GM19463 (cell line): ENCODE measurements around the gene THSD7B.
"Not testable (repeated sequence)": the region's sequence is repeated elsewhere in the genome, so short reads cannot be mapped to it uniquely, and the experiment has no call there.

Experiments used
- ATAC-seq: cut with Tn5 transposase; IDR thresholded peaks from one replicate; pipeline ENCODE4 v1.9.1; 2021; ENCODE audit warnings: mild to moderate bottlenecking, moderate library complexity; ENCODE audit not compliant: unreplicated experiment

The THSD7B gene

DNA sequence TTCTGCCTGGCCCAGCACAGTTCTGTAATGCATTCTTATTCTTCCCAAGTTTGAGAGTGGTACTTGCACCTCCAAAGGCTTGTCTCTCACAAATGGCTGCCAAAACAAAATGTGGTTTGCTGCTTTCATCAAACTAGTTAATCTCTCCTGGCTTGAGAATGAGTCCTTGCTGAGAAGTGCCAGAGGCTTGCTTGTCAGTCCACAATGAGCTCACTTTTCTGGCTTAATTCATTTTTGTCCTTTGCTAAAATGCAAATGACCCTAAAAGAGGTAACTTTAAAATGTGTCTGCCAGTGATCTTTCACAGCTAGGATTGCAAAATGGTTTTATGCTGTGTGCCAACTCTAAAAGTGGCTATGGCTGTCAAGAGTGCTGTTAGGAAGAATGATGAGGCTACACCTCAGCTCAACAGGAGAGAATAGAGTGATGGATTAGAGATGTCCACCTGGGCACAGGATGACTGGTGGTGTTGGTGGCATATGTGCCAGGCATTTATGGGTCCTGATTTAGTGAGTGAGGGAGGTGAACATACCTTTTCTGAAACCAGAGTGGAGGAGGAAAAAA lies 907.7 kb downstream of the THSD7B start:
- no peak for ATAC-seq

DNA sequence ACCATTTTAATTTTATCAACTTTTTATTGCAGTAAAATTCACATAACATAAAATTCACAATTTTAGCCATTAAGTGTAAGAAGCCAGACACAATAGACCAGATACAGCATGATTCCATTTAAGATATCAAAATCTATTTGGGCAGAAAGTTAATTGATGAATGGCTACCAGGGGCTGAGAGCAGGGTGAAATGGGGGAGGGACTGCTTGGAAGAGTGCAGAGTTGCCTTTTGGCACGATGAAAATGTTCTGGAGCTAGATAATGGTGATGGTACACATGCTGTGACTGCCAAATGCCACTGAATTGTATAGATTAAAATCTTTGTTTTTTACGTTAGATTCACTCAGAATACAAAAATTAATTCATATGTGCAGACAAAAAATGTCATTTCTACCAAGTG lies 909.6 kb downstream of the THSD7B start:
- no peak for ATAC-seq

DNA sequence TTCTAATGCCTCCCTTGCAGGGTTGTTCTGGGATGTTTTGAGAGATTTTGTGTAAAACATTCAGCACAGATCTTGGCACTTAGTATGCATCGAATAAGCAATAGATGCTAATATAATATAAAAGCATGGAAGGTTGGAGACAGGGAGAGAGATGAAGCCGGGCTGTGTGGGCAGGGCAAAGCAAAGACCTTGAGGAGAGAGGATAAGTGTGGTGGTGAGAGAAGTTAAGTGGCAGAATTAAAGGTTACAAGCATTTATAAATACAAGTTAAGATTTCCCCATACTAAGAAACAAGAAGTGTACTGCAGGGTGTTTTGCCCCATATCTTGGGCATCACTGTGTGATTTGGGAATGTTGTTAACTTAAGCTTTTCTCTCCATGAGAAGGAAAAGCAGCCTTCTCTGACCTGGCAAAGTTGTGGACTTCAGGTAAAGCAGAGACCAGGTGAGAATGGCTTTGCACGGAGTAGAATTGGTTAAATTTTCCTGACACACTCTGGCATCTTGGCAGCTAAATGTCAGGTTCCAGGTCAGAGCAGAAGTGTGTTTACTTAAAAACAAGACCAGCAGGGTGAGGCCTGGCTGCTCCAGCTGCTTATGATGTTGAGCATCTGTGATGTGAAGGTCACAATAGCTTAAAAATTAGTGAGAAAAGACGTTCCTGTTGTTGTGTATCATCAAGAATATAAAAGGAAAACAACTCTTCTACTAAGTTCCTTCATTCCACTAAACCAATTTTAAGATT lies 910.4 kb downstream of the THSD7B start:
- no peak for ATAC-seq

DNA sequence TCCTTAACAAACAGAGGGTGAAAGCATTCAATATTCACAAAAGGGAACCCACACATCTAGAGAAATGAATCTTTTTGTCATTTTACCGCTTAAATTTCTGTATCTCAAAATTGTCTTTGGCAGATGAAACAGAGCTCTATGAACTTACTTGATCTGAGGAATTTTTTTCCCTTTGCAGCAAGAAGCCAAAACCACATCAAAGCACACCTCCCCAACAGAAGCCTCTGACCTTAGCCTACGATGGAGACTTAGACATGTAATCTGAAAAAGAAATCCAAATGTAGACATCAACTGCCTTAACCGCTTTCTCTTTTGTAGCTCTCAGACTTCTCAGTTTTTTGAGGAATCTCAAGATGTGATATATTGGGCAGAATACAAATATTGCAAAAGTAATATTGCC lies 911.0 kb downstream of the THSD7B start:
- ATAC-seq: no peak

DNA sequence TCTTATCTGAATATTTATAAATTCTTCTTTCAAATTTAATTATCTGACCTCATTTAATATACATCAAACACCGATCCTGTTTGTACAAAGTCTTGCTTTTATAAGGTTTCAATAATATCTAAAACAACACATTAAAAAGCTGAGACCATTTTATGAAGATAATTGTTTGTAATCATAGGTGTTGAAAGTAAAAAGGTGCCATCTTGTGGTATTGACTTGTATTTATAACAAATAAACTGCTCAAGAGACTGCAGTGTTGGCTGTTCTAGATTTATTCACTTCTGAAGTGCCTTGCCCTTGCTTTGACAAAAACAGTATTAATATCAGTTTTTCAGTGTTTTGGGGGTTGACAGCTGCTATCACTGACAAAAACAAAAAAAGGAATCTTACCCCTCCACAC lies 912.1 kb downstream of the THSD7B start:
- no peak for ATAC-seq

DNA sequence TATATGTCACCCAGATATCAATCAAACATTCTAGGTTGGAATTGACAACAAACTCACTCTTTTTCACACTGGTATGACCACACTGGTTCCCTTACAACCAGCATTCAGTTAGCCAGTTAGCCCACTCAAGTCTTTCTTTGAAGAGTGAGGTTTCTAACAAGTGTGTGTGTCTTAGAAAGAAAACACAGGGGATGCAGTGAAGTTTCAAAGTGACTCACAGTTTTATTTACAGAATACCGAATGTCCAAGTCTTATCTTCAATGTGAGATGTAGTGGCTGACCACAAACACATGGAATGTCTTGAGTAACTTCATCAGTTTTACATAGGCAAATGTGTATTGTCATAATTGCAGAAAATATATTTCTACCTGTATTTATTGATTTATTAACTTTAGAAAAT lies 924.2 kb downstream of the THSD7B start:
- ATAC-seq: no peak

DNA sequence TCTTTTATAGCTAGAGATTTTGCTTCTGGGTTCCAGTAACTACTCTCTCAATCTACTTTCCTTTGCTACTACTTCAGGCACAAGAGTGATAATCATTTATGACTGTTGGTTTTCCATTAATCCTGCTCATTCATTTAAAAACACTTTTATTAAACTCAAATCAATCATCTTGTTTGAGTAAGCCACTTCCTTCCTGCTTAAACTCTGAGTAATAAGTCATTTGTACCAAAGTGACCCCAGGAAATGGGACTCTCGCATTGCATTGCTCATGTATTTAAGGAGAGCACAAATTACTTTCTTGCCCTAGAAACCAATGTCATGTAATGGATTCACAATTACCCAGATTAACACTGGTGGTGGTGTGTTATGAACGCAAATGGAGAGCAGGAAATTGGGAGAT lies 928.2 kb downstream of the THSD7B start:
- peak; percentile 48 for ATAC-seq

DNA sequence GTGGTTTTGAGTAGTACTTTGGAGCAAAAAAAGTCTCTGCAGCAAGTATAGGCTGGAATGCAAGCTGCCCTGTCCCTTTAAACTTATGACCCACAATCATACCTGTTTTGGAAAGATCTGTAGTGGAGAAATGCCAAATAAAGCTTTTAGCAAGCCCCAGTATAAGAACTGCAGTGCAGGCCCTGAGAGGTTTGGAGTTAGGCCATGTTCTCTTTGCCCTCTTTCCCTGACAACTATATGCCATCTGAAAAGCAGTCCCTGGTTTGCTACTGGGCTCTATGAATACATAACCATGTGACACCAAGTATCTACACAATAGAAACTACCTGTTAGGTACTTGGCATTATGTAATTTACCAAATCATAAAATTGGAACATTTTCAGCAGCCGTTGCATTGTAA lies 931.6 kb downstream of the THSD7B start:
- ATAC-seq: no peak

DNA sequence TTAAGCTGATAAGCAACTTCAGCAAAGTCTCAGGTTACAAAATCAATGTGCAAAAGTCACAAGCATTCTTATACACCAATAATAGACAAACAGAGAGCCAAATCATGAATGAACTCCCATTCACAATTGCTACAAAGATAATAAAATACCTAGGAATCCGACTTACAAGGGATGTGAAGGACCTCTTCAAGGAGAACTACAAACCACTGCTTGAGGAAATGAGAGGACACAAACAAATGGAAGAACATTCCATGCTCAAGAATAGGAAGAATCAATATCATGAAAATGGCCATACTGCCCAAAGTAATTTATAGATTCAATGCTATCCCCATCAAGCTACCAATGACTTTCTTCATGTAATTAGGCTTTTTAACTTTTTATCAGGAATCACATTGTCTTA lies 934.9 kb downstream of the THSD7B start:
- ATAC-seq: not testable (repeated sequence)

DNA sequence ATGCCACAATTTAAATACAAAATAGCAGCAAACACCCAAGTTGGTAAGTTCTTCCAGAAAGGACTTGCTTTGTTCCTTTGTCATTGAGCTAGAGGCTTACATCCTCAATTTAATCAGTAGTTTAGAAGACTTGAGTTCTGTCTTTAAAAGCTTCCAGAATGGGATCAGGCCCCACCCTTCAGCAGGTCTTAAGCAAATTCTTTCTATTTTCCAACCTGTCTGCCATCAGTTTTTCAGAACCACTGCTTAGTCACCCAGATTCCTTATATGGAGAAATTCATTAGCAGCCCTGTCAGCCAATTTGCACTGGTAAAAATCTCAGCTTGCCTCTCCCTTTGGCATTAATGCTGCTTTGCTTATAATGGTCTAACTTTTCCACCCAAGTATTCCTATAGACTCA lies 935.3 kb downstream of the THSD7B start:
- no peak for ATAC-seq

DNA sequence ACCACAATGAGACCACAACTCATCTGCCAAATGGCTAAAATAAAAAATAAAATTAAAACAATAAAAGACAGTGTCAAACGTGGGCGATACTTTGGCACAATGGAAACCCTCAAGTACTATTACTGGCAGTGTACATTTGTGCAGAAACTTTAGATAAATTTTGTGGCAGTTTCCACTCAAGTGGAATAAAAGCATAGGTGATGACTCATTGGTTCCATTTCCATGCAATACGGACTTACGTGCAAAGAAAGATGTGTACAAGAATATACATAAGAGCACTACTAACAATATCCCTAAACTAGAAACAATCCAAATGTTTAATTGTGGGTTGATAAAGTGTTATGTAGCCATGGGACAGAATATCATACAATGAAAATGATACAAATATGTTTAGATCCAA lies 940.0 kb downstream of the THSD7B start:
- no peak for ATAC-seq

DNA sequence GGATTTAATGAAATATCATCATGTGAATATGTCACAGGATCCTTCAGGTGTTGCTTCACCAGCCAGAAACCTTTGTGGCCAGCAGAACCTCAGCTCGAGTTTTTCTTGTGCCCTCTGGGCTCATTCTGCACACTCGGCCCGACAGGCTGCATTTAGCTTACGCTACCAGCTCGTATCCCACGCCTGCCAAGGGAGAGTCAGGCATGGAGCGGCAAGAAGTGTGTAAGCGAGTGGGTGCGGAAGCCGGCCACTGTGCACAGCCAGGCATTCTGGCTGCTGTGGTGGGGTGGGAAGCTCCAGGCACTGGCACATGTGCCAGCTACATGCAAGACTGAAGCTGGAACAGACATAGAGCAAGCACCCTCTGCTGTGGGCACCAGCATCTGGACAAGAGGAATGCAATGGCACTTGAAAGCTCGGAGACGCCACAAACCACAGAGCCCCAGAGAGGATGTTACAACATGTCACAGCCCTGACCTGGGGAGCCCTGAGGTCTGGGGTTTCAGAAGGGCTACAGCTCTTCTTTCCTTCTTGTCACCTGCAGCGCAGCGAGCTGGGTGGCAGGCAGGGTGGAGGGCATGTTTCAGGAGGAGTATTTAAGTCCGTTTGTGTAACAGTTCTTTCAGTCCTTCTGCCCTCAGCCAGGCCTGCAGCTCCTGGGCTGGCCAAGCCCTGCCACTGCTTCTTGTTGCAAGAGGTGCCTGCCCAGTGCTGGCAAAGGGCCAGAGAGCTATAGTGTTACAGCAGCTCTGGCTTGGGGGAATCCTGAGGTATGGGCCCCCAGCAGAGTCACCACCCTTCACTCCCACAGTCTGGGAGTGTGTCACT lies 941.7 kb downstream of the THSD7B start:
- no peak for ATAC-seq

DNA sequence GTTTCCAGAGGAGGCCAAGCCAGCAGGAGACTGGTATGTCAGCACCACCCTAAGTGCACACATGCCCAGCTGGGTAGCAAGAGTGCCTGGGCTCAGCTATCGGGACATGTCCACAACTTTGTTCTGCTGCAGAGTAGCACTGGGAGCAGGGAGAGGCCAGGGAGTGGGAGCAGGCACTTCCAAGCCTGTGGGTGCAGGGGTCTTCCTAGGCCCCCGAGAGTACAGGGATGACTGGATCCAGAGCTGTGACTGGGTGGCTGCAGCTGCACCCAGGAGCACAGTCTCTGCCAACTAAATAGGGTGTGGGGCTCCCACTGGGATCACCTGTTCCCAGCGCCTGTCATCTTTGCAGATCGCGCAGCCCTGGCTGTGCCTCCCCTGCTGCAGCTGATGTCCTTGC lies 943.0 kb downstream of the THSD7B start:
- no peak for ATAC-seq

DNA sequence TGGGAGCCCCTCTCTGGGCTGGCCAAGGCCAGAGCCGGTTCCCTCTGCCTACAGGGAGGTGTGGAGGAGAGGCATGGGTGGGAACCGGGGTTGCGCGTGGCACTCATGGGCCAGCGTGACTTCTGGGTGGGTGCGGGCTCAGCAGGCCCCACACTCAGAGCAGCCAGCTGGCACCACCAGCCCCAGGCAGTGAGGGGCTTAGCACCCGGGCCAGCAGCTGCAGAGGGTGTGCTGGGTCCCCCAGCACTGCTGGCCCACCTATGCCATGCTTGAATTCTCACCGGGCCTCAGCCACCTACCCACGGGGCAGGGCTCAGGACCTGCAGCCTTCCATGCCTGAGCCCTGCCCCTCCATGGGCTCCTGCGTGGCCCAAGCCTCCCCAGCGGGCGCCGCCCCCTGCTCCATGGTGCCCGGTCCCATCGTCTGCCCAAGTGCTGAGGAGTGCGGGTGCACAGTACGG lies 950.4 kb downstream of the THSD7B start:
- ATAC-seq: no peak

DNA sequence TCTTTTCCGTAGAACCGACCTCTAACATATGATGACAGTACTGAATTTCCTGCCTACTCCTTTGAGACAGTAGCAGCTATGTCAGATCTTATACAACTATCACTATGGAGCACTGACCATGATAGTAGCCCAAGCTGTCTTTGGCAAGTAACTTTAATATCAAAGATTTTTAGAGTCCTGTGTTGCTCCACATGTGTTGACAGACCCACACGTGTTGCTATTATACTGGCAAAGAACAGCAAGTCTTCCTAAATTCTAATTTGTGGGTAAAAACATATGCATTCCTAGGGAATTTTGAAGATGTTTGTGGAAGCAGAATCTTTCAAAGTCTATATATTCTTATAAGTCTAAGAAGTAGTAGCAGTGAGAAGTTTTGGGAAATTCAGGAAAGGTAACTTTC lies 953.4 kb downstream of the THSD7B start:
- no peak for ATAC-seq

DNA sequence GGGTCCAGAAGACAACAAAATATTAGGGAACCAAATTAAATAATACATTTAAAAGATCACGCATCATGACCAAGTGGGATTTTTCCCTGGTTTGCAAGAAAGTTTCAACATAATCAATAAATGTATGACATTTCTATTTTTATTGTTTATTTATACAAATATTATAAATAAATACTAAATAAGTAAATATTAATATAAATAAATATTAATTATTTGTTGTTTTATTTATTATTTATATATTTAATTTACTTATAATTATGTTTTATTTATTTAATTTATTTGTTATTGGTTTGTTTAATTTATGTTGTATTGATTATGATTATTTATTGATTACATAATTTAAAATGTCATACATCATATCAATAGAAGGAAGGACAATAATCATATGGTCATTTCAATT lies 956.4 kb downstream of the THSD7B start:
- ATAC-seq: no peak

DNA sequence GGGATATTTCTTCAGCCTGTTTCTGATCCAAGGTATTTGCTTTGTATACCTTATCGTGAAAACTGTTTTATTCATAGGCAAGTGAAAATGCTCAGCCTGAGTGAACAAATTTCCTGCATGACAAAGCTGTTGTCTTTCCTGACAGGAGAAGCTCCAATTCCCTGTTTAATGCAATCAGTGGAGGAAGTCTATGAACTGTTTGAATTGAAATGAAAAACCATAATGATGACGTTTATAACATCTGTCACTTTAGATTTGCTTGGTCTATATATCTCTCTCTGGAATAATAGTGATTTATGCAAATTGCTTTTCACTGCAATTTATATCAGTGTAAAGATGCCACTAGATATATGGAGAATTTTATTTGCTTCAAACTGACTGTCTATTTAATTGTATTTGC lies 959.6 kb downstream of the THSD7B start:
- no peak for ATAC-seq
